AG10803 (cell line): Measurements from ENCODE around the gene TMEM271.

Experiments
- DNase-seq: peaks from one replicate; pipeline ENCODE4 v3.0.0; 2010; ENCODE audit warnings: low read depth
- H3K4me3 ChIP-seq: 2 replicates; pipeline ENCODE4 v1.5.1; 2011; ENCODE audit warnings: mild to moderate bottlenecking, low read length, control low read depth
- TF ChIP-seq, protein P1 (sequence below): conservative IDR thresholded peaks from 2 replicates; pipeline ENCODE4 v1.5.1; 2011; ENCODE audit warnings: mild to moderate bottlenecking, low read length, control low read depth, inconsistent platforms

Gene TMEM271

DNA sequence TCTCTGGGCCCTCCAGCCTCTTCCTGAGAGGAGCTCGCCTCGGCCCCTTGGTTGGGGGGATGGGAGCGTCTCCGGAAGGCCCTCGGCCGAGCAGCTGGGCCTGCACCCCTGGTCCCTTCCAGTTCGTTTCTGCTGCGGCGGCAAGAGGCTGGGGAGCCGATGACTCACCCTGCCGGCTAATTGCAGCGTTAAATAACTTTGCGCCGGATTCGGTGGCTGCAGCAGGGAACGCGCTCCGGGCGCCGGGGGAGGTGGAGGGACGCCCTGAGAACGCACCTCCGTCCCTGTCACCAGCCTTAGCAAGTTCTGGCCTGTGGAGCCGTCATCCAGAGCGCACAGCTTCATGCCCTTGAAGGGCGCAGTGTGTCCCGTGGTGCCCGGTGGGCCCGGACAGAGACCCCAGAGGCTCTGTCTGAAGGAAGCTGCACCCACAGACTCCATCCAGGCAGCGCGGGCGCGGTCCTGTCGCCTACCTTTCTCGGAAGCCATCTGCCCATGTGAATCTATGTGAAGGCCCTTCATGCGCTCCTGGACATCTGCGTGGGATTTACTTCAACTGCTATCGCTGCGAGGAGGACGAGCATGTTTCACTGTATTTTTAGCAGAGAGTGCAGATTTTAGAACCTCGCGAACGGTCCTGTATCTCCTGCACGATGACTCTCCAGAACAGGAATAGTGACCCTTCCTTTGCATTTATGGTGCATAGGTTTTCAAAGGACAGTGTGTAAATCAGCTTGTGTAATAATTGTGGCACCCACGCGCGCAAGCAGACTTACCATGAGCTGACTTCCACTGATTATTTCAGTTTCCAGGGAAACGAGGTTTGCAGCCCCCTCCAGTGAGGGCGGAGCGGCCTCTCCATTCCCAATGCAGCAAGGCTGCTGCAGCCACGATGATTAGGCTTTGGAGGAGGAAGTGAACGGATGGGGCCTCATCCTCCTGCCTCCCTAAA lies 1.7 kb upstream of the TMEM271 start:
- DNase-seq = peak; percentile 4
- no peak overlapping the region for H3K4me3 ChIP-seq
- TF ChIP-seq, protein P1, sequence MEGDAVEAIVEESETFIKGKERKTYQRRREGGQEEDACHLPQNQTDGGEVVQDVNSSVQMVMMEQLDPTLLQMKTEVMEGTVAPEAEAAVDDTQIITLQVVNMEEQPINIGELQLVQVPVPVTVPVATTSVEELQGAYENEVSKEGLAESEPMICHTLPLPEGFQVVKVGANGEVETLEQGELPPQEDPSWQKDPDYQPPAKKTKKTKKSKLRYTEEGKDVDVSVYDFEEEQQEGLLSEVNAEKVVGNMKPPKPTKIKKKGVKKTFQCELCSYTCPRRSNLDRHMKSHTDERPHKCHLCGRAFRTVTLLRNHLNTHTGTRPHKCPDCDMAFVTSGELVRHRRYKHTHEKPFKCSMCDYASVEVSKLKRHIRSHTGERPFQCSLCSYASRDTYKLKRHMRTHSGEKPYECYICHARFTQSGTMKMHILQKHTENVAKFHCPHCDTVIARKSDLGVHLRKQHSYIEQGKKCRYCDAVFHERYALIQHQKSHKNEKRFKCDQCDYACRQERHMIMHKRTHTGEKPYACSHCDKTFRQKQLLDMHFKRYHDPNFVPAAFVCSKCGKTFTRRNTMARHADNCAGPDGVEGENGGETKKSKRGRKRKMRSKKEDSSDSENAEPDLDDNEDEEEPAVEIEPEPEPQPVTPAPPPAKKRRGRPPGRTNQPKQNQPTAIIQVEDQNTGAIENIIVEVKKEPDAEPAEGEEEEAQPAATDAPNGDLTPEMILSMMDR = no peak

DNA sequence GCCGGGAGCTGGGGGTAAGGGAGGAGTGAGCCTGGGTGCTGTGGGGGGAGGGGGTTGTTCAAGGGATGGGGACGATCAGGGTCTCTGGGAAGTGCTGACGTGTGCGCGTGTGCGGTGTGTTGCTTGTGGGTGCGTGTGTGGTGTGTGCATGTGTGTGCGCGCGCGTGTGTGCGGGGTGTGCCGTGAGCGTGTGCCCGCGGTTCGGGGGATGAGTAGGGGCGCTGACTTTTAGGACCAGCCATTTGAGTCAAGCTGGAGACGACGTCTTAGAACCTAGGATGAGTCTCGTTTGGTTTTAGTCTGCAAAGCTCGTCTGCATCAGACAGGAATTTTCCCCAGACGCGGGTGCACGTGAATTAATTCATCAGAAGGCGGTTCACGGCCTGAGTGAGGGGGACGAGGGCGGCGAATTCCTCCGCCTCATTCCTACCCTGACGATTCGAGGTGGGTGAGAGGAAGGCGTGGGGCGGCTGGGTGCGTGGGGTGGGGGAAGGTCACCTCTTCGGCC lies 950 bp upstream of the TMEM271 start:
- DNase-seq = no peak
- TF ChIP-seq, protein P1 = no peak
- no peak overlapping the region for H3K4me3 ChIP-seq

DNA sequence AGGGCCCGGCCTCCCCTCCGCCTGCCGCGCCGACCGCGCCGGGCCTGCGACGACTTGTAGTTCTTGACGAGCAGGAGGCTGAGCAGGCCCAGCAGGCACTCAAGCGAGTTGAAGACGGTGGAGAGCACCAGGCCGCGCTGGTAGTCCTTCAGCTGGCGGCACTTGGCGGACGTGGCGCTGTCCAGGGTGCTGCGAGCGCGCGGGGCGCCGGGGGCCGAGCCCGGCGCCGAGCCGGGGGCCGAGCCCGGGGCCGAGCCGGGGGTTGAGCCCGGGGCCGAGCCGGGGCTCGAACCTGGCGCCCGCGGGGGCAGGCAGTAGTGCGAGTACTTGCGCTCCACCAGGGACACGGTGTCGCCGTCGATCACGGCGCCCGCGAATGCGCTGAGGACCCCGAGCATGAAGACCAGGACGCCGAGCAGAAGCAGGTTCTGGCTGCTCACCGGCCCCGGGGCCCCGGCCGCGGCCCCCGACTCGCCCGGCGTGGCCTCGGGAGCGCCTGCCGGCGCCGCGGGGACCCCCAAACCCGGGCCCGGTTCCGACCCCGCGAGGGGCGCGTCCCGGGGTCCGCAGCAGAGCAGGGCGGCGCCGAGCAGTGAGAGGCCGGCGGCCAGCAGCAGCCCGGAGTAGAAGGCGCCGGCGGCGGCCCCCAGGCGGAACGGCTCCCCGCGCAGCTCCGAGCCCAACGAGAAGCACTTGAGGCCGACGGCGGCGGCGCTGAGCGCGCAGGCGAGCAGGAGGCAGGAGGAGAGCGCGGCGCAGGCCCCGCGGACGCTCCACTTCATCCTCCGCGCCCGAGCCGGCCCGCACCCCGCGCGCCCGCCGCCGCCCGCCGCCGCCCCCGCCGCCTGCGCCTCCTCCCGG lies 584 bp downstream of the TMEM271 start:
- DNase-seq = peak; percentile 47
- H3K4me3 ChIP-seq = no peak overlapping the region
- TF ChIP-seq, protein P1 = no peak

DNA sequence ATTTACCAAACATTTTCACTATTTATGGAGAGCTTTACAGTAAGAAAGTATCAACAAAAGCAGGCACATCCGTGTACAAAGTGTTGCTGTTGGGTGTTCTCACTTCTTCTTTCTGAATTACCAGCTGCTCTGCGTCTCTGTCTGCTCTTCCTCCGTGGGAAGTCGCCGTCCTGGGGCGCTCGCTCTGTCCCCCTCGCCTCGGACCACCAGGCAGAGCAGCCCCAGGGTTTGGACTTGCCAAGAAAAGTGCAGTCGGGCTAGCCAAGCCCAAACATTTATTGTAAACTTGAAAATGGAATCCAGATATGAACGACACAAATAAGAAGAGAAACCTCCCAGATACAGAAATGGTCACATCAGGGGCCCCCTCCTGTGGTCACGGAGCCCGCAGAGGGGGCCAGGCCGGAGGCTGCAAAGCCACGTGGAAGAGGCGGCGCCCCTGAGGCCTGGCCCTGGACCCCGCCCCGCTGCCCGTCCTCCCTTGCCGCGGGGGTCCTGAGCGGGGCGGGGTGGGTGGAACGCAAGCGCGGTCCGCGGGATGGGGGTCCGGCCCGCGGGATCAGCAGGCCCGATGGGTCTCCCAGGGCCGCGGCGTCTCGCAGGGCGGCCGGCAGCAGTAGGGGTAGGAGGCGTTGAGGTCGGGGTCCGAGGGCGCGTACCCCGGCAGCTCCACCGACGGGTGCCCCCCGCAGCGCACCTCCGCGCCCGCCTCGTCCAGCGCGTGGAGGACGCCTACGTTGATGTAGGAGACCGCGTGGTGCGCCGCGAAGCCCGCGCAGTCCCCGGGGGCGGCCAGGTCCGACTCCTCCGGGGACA lies 1.5 kb downstream of the TMEM271 start:
- TF ChIP-seq, protein P1 = no peak
- no peak for DNase-seq
- H3K4me3 ChIP-seq = no peak overlapping the region

DNA sequence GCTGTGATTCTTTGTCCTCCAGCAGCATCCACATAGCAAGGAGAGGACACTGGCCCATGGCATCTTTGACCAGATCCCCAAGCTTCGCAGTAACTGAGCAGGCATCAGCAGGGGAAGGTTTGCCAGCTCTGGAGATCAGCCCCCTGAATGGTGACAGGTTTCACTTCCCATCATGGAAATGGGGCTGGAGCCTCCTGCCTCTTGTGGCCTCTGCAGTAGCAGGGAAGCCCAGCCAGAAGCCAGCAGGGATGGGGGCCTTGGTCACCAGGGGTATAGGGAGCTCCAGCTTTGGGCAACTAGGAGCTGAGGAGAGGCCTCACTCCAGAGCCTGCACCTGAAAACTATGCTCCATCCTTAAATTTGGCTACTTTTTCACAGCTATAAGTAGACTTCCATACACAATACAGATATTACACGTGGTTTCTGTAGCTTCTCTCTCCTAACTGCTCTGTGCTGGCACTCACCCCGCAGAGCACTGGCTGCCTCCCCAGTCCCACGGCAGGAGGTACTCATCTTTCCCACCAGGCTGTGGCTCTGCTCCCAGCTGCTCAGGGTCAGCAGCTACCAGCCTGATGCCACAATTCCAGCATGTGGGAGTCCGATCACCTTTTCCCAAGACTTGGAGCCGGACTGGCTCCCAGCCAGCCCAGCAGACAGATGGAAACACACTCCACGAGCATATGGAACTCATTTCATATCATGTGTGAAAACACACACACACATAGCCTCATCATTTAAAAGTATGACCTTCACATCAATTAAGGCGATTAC lies 2.8 kb downstream of the TMEM271 start:
- no peak overlapping the region for H3K4me3 ChIP-seq
- TF ChIP-seq, protein P1 = no peak
- DNase-seq = no peak

DNA sequence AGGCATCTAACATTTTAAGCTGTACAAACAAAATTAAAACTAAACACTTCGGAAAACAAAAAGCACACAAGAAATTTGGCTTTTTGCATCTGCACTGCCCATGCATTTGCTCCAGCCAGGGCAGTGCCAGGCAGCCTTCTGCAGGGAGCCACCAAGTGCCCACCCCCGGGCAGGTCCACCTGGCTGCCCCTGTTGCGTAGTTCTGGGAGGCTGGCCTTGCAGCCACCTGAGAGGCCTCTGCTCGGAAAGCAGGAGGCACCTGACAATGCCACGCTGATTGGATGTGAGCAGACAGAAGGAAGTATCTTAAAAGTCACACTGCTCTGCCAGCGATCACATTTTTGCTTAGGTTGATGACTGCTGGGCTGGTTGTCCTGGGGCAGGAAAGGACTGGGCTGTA lies 3.5 kb downstream of the TMEM271 start:
- H3K4me3 ChIP-seq = no peak overlapping the region
- DNase-seq = no peak
- TF ChIP-seq, protein P1 = no peak
